GM19467 (cell line): ENCODE measurements around the gene CFH.
"Not testable (repeated sequence)": the region's sequence is repeated elsewhere in the genome, so short reads cannot be mapped to it uniquely, and the experiment has no call there.

Experiments used
- ATAC-seq: cut with Tn5 transposase; IDR thresholded peaks from one replicate; pipeline ENCODE4 v1.9.1; 2021; ENCODE audit warnings: mild to moderate bottlenecking, moderate library complexity; ENCODE audit not compliant: unreplicated experiment

CFH gene

DNA sequence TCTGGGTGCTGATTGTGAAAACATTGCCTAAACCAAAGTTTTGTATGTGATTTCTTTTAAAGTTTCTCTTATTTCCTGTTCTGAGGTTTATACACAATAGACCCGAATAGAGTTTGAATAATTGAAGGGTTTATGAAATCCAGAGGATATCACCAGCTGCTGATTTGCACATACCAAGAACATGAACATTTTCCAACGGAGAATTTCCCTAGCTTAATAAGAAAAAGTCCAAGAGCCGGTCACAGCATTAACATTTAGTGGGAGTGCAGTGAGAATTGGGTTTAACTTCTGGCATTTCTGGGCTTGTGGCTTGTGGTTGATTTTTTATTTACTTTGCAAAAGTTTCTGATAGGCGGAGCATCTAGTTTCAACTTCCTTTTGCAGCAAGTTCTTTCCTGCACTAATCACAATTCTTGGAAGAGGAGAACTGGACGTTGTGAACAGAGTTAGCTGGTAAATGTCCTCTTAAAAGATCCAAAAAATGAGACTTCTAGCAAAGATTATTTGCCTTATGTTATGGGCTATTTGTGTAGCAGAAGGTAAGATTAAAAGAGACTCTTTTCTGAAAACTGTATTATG is at the start of gene CFH:
Gene CFH, plus strand, starts transcription at position 407 of the 579 bp plus-strand sequence. Its CDS starts 75 bp downstream, at position 482.
- no peak for ATAC-seq

DNA sequence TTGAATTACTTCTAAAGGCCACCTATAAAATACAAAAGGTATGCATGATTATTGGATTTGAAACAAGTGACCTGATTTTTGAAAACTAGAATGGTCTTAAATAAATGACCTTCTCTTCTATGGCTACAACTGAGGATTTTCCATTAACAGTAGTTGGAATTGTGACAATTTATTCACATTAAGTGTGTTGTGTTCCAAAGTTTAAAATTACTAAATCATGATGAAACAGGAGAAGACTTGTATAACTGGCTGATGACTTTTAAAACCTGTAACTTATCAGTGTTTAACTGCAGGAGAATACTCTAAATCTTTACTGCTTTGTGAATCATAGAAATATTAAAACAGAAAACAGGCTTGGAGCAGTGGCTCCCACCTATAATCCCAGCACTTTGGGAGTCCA is 48.2 kb upstream of the CFH start:
- ATAC-seq = no peak

DNA sequence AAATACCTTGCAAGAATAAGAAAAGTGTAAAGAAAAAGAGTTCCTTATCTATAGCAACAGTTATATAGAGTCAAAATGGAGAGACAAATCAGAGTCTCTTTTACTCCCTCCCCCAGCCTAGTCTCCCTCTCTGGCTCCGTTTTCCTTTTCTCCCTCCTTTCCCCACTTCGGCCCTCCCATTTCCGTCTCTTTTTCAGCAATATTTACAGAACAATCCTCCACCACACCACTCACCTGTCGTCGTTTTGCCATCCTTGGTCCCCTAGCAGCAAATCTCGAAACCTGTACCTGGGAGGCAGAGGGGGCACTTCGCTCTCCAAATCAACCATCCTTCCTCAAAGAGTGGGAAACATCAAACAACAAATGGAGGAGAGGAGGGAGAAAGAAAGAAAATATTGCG is 43.9 kb upstream of the CFH start:
- ATAC-seq = no peak

DNA sequence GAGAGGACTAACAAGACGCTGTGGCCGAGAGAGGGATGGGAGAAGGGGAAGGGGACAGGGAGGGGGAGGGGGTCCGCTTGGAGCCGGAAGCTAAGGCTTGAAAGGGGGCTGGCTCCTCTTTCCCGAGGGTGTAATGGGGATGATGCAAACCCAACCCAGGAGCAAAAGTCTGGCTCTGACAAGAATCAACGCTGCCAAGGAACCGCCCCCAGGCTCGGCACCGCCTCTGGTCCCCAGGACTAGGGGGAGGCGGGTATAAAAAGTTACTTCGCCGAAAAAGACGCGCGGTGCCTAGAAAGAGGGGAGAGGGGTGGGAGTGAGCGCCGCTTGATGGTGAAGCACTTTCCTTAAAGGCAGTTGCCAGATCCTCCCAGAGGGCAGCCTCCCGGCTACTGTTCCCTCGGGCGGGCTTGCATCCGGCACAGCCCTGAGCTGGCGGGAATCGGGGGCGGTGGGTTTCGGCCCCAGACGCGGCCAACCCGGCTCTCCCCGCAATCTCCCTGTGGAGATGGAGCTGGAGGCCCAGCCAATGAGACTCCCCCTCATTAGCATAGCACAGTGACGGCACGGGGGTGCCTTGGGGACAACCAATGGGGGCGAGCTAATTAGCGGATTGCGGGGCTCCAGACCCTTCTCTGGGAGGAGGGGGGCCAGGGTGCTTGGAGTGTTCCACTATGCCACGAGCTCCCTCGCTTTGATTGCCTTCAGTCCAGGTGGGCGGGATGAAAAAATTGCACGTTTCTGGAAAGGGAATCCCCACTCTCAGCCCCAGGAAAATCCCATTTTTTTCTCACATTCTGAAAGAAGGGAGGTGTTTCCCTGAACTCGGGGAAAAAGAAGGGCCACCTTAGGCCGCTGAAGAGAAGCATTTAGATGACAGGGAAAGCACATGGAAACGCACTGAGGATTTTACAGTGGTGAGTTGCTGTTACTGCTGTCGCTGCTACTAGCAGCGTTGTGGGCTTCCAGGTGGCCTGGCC is 43.2 kb upstream of the CFH start, which contains the start of gene KCNT2:
Gene KCNT2, minus strand, starts transcription at position 51 of the 980 bp plus-strand sequence. CDS start 131 bp downstream, outside the sequence.
- ATAC-seq = no peak

DNA sequence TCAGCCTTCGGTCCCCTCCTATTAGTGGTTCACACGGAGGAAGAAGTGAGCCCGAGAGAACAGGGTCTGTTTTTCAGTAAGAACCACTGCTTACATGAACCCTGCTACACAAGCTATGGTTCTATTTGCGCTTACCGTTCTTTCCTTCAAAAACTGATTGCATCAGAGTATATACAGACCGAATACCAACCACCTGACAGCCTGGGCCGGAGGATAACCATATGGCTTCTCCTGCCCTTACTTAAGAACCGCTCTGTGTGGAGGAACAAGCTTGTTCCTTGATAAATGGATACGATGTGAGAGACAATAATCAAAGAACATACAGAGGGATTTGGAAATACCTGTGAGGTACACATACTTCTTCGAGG is 42.5 kb upstream of the CFH start:
- no peak for ATAC-seq

DNA sequence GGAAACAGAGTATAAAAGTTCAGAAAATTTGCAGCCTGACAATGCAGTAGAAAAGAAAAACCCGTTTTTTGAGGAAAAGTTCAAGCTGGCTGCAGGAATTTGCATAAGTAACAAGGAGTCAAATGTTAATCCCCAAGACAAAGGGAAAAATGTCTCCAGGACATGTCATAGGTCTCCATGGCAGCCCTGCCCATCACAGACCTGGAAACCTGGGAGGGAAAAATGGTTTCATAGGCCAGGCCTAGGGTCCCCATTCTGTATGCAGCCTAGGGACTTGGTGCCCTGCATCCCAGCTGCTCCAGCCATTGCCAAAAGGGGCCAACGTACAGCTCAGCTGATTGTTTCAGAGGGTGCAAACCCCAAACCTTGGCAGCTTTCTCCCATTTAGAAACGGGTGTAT is 40.0 kb upstream of the CFH start:
- no peak for ATAC-seq

DNA sequence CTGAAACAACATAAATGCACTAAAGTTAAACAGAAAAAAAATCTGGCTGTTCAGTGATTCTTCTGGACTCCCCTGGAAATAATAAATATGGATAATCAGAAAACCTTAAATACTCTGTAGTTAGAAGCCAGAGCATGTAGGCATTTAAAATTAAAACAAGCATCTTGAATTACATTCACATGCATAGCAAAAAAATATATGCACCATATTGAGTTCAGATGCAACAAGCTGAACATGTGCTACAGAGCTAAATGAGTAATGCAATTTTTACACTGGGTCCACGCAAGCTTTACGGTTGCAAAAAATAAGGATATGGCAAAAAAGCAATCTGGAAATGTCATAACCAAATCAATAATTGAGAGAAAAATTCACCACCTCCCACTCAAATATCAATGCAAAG is 32.1 kb upstream of the CFH start:
- ATAC-seq = no peak

DNA sequence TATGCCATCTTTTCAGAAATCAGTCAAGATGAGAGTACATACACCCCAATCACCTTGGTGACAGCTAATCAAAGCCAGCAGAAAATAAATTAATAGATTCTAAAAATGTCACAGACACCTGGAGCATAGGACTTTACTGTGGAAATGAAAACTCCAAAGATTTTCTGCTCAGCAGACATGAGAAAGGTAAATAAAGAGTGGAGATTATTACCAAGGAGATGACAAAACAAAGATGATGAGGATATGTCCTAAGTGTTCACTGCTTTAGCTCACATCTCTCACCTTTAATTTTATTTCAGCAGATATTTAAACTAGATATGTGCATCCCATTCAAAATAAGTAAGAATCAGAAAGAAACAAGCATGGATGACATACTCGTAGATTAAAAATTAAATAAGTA is 28.8 kb upstream of the CFH start:
- ATAC-seq = no peak

DNA sequence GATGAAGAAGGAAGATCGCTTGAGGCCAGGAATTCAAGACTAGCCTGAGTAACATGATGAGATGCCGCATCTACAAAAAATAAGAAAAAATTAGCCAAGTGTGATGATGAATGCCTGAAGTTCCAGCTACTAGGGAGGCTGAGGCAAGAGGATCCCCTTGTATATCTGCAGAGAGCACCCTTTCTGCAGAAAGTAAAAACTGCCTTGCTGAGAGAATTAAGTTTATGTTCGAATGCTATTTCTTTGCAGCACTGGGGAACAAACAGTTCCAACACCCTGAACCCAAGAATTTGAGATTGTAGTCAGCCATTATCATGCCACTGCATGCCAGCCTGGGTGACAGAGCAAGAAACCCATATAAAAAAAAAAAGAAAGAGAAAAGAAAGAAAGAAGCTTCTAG is 23.0 kb upstream of the CFH start:
- no peak for ATAC-seq

DNA sequence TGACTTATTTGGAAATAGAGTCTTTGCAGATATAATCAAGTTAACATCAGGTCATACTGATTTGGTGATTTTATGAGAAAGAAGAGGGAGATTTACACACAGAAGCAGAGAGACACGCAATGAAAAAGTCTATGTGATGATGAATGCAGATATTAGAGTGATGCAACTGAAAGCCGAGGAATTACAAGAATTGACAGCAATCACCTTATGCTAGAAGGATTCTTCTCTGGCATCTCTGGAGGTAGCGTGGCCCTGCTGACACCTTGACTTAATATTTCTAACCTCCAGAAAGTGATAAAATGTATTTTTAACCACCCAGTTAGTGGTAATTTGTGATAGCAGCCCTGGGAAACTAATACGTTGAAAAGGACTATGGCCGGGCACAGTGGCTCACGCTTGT is 14.2 kb upstream of the CFH start:
- no peak for ATAC-seq

DNA sequence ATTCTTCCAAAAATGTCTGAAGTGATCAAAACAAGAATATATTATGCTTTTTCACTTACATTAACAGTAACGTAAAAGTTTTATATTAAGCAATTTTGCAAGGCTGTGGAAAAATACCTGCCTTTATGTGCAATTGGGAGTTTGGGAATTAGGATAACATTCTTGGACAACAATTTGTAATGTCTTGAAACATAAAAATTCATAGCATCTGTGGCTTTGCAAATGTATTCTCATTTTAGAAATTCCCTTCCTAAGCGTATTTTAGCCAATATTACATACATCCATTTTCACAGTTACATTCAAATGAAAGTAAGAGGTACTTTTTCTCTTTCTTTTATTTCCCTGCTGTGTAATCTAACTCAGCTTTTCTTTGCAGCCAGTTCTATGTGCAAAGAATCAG is 13.4 kb upstream of the CFH start:
- no peak for ATAC-seq

DNA sequence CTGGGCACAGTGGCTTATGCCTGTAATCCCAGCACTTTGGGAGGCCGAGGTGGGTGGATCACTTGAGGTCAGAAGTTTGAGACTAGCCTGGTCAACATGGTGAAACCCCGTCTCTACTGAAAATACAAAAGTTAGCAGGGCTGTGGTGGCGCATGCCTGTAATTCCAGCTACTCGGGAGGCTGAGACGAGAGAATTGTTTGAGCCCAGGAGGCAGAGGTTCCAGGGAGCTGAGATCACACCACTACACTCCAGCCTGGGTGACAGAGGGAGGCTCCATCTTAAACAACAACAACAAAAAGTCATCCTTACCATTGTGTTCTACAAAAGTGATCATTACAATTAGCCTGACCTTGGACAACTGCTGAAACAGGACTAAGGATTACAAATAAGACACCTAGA is 12.6 kb upstream of the CFH start:
- ATAC-seq = not testable (repeated sequence)

DNA sequence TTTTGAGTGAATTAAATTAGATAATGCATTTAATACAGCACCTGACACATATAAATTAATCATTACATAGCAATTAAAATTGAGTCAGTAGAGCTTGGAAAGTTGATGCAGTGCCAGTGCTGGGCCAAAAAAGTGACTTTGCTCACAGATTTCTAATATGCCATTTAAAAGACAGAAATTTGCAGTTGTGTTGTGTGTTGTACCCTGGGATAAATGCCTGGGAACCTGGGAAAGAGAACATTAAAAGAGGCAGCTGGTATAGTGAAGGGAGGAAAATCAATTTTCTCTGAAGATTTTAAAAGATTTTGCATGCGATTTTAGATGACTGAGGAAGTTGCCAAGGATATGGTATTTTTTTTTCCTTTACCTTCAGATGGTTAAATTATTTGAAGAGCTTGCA is 10.9 kb upstream of the CFH start:
- ATAC-seq = no peak

DNA sequence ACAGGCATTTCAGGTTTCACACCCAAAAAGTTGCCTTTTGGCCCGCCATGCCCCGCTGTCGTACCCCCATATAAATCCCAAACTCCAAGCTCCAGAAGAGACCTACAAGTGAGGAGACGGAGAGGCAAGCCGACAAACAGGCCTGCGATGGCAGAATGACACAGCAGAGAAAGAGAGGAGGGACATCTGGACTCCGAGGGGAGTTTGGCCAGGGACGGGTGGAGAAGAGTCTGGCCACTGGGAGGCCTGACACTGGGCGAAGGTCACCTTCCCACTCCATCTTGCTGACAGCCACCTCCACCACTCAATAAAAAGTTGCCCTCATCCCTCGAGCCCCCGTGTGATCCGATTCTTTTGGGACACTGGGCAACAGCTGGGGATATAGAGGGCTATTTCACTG is 1.9 kb upstream of the CFH start:
- no peak for ATAC-seq

DNA sequence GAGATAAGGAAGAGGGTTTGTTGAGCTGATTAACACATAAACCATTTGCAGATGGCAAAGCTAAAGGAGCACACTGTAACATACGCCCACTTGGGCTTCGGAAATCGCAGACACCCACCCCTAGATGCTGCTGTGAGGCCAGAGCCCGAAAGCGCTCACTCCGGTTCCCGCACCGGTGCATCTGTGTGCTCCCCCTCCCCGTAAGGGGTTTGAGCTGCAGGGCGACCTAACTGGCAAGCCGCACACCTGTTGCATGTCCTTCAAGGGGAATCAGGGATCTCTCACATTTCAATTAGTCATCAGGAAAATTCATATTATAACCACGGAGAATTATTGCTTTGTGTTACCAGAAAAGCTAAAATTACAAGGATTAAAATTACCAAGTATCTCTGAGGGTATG is 1.4 kb upstream of the CFH start:
- ATAC-seq = no peak

DNA sequence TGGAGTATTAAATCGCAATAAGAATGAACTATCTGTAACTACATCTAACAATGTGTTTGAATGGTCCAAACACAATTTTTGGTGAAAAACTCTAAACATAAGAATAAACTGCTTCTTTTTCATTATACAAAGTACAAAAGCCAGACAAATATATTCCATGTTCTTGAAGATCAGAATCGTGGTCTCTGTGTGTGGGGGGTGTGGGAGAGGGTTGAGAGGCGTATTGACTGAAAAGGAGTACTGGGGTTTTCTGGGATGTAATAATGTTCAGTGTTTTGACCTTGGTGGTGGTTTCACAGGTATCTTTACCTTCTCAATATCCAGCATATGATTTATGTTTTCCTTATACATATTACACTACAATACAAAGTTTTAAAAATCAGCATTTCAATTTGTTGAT is 764 bp upstream of the CFH start:
- no peak for ATAC-seq

DNA sequence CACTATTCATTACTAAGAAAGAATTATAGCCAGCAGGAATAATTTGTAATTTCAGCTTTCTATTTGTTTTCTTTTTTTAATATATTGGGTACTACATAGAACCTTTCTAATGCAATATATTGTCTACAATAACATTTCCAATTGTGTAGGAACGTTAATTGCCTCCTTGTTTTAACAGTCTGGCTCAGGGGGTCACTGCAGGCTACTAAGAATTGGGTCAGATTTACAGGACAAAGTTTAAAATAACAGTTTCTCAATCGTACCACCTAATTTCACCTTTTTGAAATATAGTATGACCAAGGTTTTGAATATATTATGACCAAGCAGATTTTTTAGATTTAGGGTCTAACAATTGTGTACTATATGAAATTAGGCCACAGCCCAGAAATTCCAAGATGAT is 2.4 kb downstream of the CFH start:
- no peak for ATAC-seq

DNA sequence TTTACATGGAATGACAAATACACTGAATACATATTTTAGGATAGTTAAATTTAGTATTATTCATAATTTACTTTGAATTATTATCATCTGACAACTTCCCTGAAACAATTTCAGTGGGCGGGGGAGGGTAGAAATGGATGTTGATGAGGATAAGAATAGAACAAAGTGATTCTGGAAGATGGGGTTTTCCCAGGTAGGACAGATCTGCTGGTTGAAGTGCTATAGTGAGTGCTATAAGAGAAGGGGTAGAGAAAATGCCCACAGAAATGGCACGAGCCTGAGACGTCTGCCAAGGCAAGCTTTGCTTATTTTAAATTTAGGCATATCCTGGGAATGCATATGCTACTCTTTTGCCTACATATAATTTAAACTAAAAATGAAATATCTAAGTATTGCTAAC is 3.2 kb downstream of the CFH start:
- no peak for ATAC-seq

DNA sequence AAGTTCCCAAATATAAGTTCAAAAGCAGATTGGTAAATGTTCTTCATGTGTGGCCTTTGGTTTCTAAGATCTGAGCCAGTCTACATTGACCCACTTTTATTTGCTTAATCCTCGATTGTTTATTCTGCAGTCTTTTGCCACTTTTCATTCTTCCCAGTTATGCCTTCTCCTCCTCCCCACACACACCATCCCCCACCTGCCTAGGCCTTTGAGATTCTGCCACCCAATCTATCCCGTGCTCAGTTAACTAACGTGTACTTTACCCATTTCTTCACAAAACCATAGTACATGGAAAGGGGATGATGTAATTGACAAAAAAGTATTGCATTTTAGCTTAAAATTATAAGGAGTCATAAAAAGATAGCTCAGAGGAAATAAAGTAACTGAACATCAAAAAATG is 3.7 kb downstream of the CFH start:
- ATAC-seq = no peak

DNA sequence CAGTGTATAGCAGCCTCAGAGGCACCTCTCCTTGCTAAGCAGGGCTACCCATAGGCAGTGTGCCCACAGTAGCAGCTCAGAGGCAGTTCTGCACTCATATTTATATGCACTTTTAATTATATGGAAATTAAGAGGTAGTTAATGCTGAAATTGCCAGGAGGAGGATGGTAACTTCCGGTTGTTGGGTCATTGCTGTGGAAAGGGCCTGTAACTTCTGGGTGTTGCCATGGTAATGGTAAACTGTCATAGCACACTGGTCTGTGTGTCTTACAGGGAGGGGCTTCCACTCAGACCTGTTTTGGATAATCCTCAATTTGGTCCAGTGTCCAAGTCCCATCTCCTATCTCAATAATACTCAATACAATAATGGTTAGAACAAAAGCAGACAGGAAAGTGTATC is 7.6 kb downstream of the CFH start:
- no peak for ATAC-seq

DNA sequence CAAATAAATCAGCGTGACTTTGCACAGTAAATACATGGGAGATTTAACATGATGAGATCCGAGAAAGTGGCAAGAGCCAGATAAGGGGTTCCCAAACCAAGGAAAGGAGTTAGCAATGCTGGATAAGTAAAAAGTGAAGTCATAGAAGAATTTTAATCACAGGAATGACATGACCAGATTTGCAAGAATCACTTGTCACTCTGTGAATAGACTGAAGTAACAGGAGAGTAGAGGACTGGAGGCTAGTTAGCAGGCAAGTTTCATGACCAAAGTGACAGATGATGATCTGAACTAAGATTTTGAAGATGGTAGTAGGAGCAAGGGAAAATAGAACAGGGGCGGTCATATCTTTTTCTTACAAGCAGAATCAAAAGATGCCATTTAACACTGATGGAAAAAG is 8.4 kb downstream of the CFH start:
- ATAC-seq = no peak

DNA sequence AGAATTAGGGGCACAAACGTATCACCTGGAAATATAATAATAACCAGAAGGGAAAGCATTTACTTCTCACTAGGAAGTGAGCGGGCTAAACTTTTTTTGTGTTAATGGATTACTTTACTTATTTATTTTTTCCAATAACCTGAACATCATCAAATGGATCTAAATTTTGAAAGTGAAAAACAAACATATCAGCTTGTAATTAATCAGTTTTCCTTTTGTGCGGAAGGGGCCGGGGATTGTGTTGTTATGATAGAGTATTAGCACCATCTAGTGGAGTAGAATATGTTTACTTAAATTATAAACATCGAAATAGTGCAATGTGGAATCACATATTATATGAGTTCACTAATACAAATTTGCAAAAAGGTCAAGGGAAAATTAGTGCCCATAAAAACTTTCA is 9.0 kb downstream of the CFH start:
- peak; percentile 71 for ATAC-seq
